Measurements from ENCODE around the gene ZNF764.
"Not testable (repeated sequence)": the region's sequence is repeated elsewhere in the genome, so short reads cannot be mapped to it uniquely, and the experiment has no call there.

ZNF764 gene

GRCh38 chr16:30557957-30558788 lies at the start of gene ZNF764:
ZNF764 (minus strand) TSS chr16:30558374; CDS start chr16:30558182, 192 bp downstream.
- DNase-seq, result peak; percentile 99

DNA sequence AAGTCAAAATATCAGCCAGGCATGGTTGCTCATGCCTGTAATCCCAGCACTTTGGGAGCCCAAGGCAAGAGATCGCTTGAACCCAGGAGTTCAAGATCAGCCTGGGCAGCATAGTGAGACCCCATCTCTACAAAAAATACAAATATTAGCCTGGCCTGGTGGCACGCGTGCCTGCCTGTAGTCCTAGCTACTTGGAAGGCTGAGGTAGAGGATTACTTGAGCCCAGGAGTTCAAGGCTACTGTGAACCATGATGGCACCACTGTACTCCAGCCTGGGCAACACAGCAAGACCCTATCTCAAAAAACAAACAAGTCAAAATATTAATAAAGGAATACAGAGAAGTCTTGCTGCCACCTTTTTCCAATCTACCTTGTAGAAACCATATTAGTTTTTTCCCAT lies 47.8 kb upstream of the ZNF764 start:
- no peak for DNase-seq

- DNase-seq, result no peak
Measured at GRCh38 chr16:30605158-30605557, 47.0 kb upstream of the ZNF764 start.

- DNase-seq, result no peak
Measured at GRCh38 chr16:30604316-30604947, 46.3 kb upstream of the ZNF764 start.

DNA sequence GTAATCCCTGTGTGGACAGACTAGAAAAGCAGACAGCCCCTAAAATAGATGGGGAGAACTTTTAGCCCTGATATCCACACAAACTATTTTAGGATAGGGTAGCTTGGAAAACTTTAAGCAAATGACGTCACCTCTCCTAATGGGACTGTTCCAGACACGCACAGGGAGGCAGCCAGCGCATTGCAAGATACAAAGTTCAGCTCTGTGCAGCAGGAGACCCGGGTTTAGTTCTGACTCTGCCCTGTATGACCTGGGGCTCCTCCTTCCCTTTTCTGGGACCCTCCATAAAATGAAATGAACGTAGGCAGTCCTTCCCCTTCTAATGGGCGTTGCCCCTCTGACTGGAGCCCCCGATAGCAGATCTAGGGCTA lies 45.8 kb upstream of the ZNF764 start:
- DNase-seq, result no peak

- no peak for DNase-seq
Measured at GRCh38 chr16:30602616-30603277, 44.6 kb upstream of the ZNF764 start.

DNA sequence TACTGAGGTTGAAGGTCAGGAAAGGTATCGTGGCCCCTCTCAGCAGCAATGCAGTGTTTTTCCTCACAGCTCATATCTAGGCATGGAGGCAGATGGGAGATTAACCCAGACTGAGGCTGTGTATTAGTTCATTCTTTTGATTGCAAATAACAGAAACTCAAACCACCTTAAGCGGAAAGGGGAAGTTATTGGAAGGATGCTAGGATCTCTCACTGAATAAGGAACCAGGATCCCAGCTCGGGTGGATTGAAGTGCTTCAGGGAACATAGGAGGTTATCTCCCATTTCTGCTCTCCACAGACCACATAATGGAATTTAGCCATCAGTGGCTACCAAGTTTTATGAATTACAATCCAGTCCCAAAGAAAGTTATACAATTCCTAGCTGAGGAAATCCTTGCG lies 43.8 kb upstream of the ZNF764 start:
- no peak for DNase-seq

- DNase-seq, result no peak
Measured at GRCh38 chr16:30600929-30601328, 42.8 kb upstream of the ZNF764 start.

DNA sequence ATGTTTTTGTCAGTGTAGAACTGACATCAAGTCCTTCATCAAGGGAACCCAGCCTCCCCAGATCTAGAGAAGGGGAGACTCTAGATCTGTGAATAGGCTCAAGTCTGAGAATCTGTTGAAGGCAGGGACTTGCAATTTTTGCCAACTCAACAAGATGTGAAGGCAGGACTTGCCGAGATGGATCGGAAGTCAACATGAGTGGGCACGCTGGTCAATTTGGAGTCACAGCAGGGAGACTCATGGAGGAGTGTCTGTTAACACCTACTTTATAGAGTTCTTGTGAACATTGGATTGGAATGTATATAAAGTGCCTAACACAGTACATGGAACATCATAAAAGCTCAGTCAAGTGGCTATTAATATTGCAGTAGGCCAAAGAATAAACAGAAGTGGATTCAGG lies 42.0 kb upstream of the ZNF764 start:
- no peak for DNase-seq

GRCh38 chr16:30592871-30593270 lies 34.7 kb upstream of the ZNF764 start:
- no peak for DNase-seq

DNA sequence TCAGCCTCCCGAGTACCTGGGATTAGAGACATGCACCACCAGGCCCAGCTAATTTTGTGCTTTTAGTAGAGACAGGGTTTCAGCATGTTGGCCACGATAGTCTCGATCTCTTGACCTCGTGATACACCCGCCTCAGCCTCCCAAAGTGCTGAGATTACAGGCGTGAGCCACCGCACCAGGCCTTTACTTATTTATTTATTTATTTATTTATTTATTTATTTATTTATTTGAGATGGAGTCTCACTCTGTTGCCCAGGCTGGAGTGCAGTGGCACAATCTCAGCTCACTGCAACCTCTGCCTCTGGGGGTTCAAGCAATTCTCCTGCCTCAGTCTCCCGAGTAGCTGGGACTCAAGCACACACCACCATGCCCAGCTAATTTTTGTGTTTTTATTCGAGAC lies 32.7 kb upstream of the ZNF764 start:
- not testable (repeated sequence) for DNase-seq

- DNase-seq, result not testable (repeated sequence)
Measured at GRCh38 chr16:30589582-30589981, 31.4 kb upstream of the ZNF764 start.

DNA sequence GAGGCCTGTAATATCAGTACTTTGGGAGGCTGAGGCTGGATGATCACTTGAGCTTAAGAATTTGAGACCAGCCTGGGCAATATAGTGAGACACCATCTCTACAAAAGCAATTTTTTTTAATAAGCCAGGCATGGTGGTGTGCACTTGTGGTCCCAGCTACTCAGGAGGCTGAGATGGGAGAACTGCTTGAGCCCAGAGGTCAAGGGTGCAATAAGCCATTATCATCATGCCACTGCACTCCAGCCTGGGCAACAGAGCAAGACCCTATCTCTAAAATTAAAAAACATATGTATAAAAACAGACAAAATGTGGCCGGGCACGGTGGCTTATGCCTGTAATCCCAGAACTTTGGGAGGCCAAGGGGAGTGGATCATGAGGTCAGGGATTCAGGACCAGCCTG lies 30.5 kb upstream of the ZNF764 start:
- no peak for DNase-seq

- peak; percentile 99 for DNase-seq
Measured at GRCh38 chr16:30585400-30586191, 27.4 kb upstream of the ZNF764 start, which contains the start of gene ZNF785. ZNF785 (minus strand) TSS chr16:30585697; CDS start chr16:30585611, 86 bp downstream.

DNA sequence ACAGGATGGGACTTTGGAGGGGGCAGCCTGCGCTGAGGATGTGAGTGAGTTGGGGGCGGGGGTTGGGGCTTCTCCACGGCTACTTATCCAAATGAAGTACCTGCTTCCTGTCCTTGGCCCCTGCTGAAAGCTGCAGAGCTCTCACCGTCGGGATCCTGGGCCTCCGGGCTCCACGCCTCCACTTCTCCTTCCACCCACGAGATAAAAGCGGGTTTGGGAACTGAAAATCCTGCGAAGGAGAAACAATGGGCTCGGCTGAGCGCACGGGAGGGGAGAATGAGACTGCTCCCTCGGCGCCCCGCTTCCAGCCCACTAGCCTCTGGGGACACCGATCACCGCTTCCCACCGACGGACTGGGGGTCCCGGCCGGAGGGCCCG lies 26.8 kb upstream of the ZNF764 start:
- DNase-seq, result no peak

DNA sequence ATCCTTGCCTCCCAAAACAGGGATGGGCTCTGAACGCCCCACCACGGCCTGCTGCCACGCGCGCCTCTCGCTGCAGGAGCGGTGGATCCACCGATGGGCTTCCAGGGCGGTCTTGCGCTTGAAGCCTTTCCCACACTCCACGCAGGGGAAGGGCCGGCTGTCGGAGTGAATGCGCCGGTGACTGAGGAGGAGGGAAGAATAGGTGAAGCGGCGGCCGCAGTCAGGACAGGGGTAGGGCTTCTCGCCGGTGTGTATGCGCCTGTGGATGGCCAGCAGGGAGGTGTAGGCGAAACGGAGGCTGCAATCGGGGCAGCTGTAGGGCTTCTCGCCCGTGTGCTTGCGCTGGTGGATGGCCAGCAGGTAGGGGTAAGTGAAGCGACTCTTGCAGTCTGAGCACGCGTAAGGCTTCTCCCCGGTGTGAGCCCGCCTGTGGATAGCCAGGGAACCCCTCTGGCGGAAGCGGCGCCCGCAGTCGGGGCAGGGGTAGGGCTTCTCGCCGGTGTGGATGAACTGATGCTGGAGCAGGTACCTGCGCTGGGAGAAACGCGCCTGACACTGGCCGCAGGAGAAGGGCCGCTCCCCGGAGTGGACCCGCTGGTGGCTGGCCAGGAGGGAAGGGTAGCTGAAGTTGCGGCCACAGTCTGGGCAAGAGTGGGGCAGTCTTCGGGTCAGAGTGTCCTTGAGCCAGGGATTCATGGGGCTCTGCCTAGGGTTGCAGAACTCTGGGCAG lies 24.6 kb upstream of the ZNF764 start:
- no peak for DNase-seq

- no peak for DNase-seq
Measured at GRCh38 chr16:30581457-30581856, 23.3 kb upstream of the ZNF764 start.

DNA sequence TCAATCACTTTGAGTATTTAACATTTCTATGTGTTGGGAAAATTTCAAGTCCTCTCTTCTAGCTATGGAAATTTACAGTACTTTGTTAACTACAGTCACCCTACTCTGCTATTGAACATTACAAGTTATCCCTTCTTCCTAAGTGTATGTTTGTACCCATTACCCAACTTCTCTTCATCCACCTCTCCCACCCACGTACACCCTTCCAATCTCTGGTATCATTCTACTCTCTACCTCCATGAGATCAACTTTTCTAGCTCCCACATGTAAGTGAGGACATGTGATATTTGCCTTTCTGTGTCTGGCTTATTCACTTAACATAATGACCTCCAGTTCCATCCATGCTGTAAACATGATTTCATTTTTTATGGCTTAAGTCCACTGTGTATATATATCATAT lies 16.5 kb upstream of the ZNF764 start:
- DNase-seq, result no peak

DNA sequence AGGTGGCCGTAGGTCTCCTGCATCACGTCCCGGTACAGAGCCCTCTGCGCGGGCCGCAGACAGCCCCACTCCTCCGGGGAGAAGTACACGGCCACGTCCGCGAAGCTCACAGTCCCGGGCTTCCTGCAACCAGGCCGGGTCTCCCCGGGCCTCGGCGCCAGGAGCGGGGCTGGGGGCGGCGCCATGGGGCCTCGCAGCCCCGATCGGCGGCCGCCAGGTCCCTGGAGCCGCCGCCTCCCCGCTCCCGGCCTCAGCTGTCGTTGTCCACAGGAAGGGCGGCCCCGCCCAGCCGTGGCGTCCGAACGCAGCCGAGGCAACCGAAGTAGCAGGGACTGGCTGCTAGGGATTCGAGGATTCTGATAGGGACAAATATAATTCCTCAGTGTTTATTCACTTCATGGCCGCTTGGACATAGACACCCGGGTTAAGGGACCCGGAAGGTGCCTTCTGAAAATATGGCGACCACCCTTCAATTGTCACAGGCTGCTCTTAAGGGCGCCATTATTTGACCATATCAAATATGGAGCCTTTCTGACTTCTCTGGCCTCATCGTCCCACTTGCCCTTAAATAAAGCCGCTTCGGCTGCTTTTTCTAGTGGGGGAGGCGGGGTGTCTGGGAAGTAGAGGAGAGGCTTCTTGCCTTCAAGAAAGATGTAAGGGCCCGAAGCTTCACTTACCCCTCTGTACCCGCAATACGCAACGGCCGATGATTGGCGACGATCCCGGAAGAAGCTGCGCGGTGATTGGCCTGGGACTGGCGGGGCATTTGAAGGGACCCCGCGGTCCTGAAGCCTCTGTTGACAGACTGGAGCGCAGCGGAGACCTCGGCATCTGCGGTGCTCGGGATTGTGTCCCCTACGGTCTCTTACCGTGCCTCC lies 13.5 kb upstream of the ZNF764 start, which contains the start of gene ZNF688:
ZNF688 (minus strand) TSS at position 270 of the 878 bp plus-strand sequence; CDS start at position 185, 85 bp downstream.
- peak; percentile 96 for DNase-seq

DNA sequence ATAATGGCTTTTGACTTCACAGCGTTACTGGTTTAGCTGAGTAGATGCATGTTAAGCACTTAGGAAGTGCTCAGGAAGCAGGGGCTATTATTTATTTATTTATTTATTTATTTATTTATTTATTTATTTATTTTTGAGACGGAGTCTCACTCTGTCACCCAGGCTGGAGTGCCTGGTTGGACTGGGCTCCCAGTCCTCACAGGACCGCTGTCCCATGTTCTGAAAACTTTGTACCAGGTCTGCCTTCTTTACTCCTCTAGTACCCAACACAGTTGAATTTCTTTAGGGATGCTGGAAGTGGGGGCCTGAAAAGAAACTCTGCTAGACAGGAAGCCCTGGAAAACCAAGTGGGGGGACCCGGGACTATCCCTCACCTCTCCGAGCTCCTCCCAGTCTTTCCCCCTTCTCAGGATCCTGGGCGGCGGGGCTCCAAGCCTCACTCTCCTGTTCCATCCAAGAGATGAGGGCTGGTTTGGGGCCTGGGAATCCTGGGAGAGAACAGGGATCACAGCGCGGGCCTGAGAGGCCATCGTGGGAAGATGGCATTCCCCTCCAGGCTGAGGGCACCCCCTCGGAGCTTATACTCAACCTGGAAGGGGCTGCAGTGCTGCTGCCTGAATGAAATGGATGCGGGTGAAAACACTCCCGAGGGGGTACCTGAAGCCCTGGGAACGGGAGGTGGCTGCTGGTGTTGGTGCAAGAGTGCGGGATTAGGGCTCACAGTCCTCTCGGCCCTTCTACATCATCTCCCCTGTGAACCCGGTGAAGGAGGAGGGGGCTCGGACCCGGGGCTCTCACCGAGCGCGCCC lies 12.7 kb upstream of the ZNF764 start:
- DNase-seq, result no peak
